PC-3 (cell line): ENCODE results near the gene FAM149A. TPM values are rescaled to one million over a fixed set of nuclear protein-coding genes. Genes with fewer than 3 reads are reported as not detected.

ENCODE experiments used
- ATAC-seq: fragments of 200-7000 bp; cut with Tn5 transposase; 2 replicates; pipeline ENCODE4 v1.9.1; 2020; ENCODE audit warnings: mild to moderate bottlenecking, moderate library complexity
- BruUV-seq: library from RNA; stranded (reverse); fragments of 400-500 nt; replicated peaks from 2 replicates; lab custom pipeline; 2021; lab: Mats Ljungman, UMichigan
- CTCF ChIA-PET: fragments of 300-600 bp; sonication (Branson Sonifier 250); formaldehyde crosslinking; loops from one replicate; lab custom pipeline; 2022; ENCODE audit warnings: antibody characterized with exemption; lab: Charles Lee
- POLR2A ChIA-PET: fragments of 300-600 bp; sonication (Branson Sonifier 250); formaldehyde crosslinking; loops from one replicate; lab custom pipeline; 2022; ENCODE audit warnings: antibody characterized with exemption; ENCODE audit not compliant: unreplicated experiment; lab: Charles Lee
- DNase-seq: peaks from one replicate; pipeline ENCODE4 v3.0.0-alpha.2; 2015
- H2AFZ ChIP-seq: fragments of 300-600 bp; sonication (generic); 2 replicates; pipeline ENCODE4 v1.6.0; 2016; ENCODE audit warnings: antibody characterized with exemption, low read length
- H3F3A ChIP-seq: fragments of 300-600 bp; sonication (generic); one replicate; pipeline ENCODE4 v1.6.0; 2017; ENCODE audit warnings: antibody characterized with exemption, low read length, control low read depth, mild to moderate bottlenecking; ENCODE audit not compliant: unreplicated experiment
- H3K27ac ChIP-seq: fragments of 300-600 bp; sonication (generic); 2 replicates; pipeline ENCODE4 v1.5.1; 2016; ENCODE audit warnings: mild to moderate bottlenecking, low read length
- H3K27me3 ChIP-seq: fragments of 300-600 bp; sonication (generic); 2 replicates; pipeline ENCODE4 v1.6.1; 2016; ENCODE audit warnings: low read length, mixed read lengths
- H3K36me3 ChIP-seq: fragments of 300-600 bp; sonication (generic); 2 replicates; pipeline ENCODE4 v1.6.1; 2016; ENCODE audit warnings: low read depth, mixed run types, low read length, mixed read lengths
- H3K4me1 ChIP-seq: fragments of 300-600 bp; sonication (generic); 2 replicates; pipeline ENCODE4 v1.5.1; 2016; ENCODE audit warnings: low read length; ENCODE audit not compliant: insufficient read depth
- H3K4me2 ChIP-seq: fragments of 300-600 bp; sonication (generic); 2 replicates; pipeline ENCODE4 v1.6.0; 2016; ENCODE audit warnings: low read length
- H3K4me3 ChIP-seq: fragments of 300-600 bp; sonication (generic); 2 replicates; pipeline ENCODE4 v1.5.1; 2016; ENCODE audit warnings: mild to moderate bottlenecking, low read length, mixed read lengths
- H3K79me2 ChIP-seq: fragments of 300-600 bp; sonication (generic); 2 replicates; pipeline ENCODE4 v1.6.1; 2017; ENCODE audit warnings: low read length, mixed read lengths
- H3K9ac ChIP-seq: fragments of 300-600 bp; sonication (generic); 2 replicates; pipeline ENCODE4 v1.6.0; 2016; ENCODE audit warnings: mild to moderate bottlenecking, low read length
- H3K9me2 ChIP-seq: fragments of 300-600 bp; sonication (generic); replicated peaks from 2 replicates; pipeline ENCODE4 v1.6.1; 2016; ENCODE audit warnings: mixed run types, low read length, mixed read lengths
- H3K9me3 ChIP-seq: fragments of 300-600 bp; sonication (generic); 2 replicates; pipeline ENCODE4 v1.6.1; 2016; ENCODE audit warnings: low read length, mixed read lengths
- H4K20me1 ChIP-seq: fragments of 300-600 bp; sonication (generic); 2 replicates; pipeline ENCODE4 v1.6.1; 2016; ENCODE audit warnings: low read length, mixed read lengths
- EZH2 ChIP-seq: fragments of 300-600 bp; sonication (generic); IDR thresholded peaks from one replicate; pipeline ENCODE4 v1.6.1; 2017; ENCODE audit warnings: antibody characterized with exemption, mild to moderate bottlenecking, low read length; ENCODE audit not compliant: unreplicated experiment
- EZH2phosphoT487 ChIP-seq: fragments of 300-600 bp; sonication (generic); IDR thresholded peaks from 2 replicates; pipeline ENCODE4 v1.6.1; 2018; ENCODE audit warnings: mild to moderate bottlenecking, antibody characterized with exemption, low read length, borderline replicate concordance
- intact Hi-C: fragments of 100-400 bp; cut with micrococcal nuclease; formaldehyde crosslinking; loops from 2 replicates; pipeline ENCODE4 v1.9.0; 2023
- total RNA-seq: library from RNA; depleted of rRNA; stranded (reverse); fragments of >200 nt; gene quantifications from 2 replicates; pipeline ENCODE4 v1.2.3, GENCODE V29; 2014
- TF ChIP-seq, protein P1 (sequence below): fragments of 300-600 bp; sonication (generic); conservative IDR thresholded peaks from 2 replicates; pipeline ENCODE4 v1.5.1; 2017; ENCODE audit warnings: antibody characterized with exemption, low read depth, mild to moderate bottlenecking, low read length

FAM149A gene
- total RNA-seq, 1 experiment from 2014 or later, result 0.22 TPM

DNA sequence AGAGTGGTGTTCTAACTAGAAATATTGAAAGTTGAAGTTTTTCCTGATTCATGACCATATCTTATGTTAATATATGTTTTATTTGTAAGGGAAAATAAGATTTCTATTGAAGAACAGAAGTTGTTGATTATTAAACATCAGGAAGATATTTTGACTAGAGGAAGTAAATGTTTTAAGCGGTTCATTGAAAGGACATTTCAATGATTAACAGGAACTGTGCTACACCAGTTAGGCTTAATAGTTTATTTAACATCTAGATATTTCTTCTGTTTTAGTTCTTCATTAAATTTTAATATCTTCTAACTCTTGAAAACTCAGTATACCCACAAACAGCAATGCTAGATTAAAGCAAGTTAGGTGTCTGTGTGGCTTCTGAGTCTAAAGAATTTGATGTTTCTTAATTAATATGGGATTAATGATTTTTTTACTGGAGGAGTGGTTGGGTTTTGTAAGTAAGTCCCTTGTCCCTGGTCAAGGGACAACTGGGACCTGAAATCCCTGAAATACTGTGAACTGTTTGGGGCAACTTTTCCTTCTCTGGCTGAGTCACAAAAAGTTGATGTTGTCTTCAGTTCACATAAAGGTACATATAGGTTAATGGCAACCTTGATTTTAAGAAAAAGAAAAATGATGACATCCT lies 44.0 kb downstream of the FAM149A start:
- CTCF ChIA-PET, result no interaction called here
- no TSS peak for BruUV-seq
- Histone ChIP-seq H3K4me2 (no peak overlapping the region), H3K4me3 (no peak overlapping the region), H3K36me3 (no peaks in the 10 kb centered on the region), H4K20me1 (no peaks in the 10 kb centered on the region), H3K9ac (no peak overlapping the region), H3K79me2 (no peaks in the 10 kb centered on the region), H3K27me3 (peaks cover 25% of the 10 kb centered on the region), H3F3A (no peaks in the 10 kb centered on the region), H3K9me2 (no peaks in the 10 kb centered on the region), H3K9me3 (no peaks in the 10 kb centered on the region), H3K4me1 (no peaks in the 10 kb centered on the region), H3K27ac (no peak overlapping the region), H2AFZ (no peak overlapping the region)
- intact Hi-C loops, result no loop called here
- TF ChIP-seq, protein P1, sequence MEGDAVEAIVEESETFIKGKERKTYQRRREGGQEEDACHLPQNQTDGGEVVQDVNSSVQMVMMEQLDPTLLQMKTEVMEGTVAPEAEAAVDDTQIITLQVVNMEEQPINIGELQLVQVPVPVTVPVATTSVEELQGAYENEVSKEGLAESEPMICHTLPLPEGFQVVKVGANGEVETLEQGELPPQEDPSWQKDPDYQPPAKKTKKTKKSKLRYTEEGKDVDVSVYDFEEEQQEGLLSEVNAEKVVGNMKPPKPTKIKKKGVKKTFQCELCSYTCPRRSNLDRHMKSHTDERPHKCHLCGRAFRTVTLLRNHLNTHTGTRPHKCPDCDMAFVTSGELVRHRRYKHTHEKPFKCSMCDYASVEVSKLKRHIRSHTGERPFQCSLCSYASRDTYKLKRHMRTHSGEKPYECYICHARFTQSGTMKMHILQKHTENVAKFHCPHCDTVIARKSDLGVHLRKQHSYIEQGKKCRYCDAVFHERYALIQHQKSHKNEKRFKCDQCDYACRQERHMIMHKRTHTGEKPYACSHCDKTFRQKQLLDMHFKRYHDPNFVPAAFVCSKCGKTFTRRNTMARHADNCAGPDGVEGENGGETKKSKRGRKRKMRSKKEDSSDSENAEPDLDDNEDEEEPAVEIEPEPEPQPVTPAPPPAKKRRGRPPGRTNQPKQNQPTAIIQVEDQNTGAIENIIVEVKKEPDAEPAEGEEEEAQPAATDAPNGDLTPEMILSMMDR, result no peak
- TF ChIP-seq EZH2, result no peak
- TF ChIP-seq EZH2phosphoT487, result no peak
- ATAC-seq (no peak), DNase-seq (no peak)
- POLR2A ChIA-PET, result no interaction called here

DNA sequence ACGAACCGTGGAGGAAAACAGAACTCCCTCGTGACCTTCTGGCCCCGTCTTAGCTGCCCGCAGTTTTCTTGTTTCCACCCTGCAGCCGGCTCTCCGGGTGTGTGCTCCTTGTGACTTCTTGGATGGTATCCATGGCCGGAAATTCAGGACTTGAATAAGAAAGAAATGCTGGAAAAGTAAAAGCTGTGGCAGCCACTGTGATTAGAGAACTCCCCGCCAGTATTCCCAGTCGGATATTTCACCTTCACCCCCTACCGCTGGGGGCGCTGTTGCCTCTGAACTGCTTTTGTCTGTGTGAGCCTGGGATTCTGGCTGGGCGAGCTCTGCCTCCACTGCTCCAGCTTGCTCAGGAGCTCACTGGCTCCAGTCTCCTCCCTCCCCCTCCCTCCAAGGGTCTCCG lies 45.4 kb downstream of the FAM149A start:
- H3K9ac ChIP-seq, result no peak overlapping the region
- intact Hi-C loops, result no loop called here
- TF ChIP-seq EZH2phosphoT487 (no peak), EZH2 (no peak)
- TF ChIP-seq, protein P1, result peak; percentile 63
- H3K9me3 ChIP-seq, result no peaks in the 10 kb centered on the region
- H3K4me2 ChIP-seq, result no peak overlapping the region
- peaks cover 18% of the 10 kb centered on the region for H3K27me3 ChIP-seq
- H3K4me3 ChIP-seq, result no peak overlapping the region
- no peaks in the 10 kb centered on the region for H3F3A ChIP-seq
- no peaks in the 10 kb centered on the region for H3K36me3 ChIP-seq
- no peaks in the 10 kb centered on the region for H3K9me2 ChIP-seq
- ChIA-PET POLR2A (no interaction called here), CTCF (no interaction called here)
- no peaks in the 10 kb centered on the region for H3K4me1 ChIP-seq
- H3K79me2 ChIP-seq, result no peaks in the 10 kb centered on the region
- no TSS peak for BruUV-seq
- H4K20me1 ChIP-seq, result no peaks in the 10 kb centered on the region
- ATAC-seq (no peak), DNase-seq (peak; percentile 39)
- H3K27ac ChIP-seq, result no peak overlapping the region
- H2AFZ ChIP-seq, result no peak overlapping the region

DNA sequence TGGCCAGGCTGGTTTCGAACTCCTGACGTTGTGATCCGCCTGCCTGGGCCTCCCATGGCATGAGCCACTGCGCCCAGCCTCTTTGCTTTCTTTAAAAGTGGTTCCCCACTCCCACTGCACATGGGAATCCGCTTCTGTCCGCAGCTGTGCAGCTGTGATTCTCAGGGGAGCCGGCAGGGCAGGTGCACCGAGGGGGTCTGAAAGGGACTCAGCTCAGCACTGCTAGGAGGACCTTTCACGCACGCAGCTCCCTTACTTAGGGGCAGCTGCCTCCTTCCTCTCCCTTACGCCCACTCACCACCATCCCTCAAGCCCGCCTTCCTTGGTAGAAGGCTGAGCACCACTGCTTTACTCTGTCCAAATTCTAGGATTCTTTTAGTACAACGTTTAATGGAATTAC lies 46.4 kb downstream of the FAM149A start:
- intact Hi-C loops, result no loop called here
- CTCF ChIA-PET, result no interaction called here

More for the DNA sequence above, 46.4 kb downstream of the FAM149A start:
- Histone ChIP-seq H3K4me3 (no peak overlapping the region), H3F3A (no peaks in the 10 kb centered on the region), H3K27ac (no peak overlapping the region), H2AFZ (no peak overlapping the region), H3K4me1 (no peaks in the 10 kb centered on the region), H3K9me2 (no peaks in the 10 kb centered on the region), H3K9me3 (no peaks in the 10 kb centered on the region), H3K9ac (no peak overlapping the region), H3K36me3 (no peaks in the 10 kb centered on the region), H3K4me2 (no peak overlapping the region), H3K79me2 (no peaks in the 10 kb centered on the region), H4K20me1 (no peaks in the 10 kb centered on the region), H3K27me3 (peaks cover 9% of the 10 kb centered on the region)
- BruUV-seq, result no TSS peak
- POLR2A ChIA-PET, result no interaction called here
- ATAC-seq (no peak), DNase-seq (no peak)
- TF ChIP-seq EZH2 (no peak), EZH2phosphoT487 (no peak)
- TF ChIP-seq, protein P1, result no peak
